HG03095 (cell line): ENCODE results near the gene CPNE2.
"Not testable (repeated sequence)": the region's sequence is repeated elsewhere in the genome, so short reads cannot be mapped to it uniquely, and the experiment has no call there.

Experiments used
- ATAC-seq: cut with Tn5 transposase; IDR thresholded peaks from one replicate; pipeline ENCODE4 v1.9.1; 2021; ENCODE audit warnings: moderate library complexity; ENCODE audit not compliant: unreplicated experiment

Gene CPNE2

DNA sequence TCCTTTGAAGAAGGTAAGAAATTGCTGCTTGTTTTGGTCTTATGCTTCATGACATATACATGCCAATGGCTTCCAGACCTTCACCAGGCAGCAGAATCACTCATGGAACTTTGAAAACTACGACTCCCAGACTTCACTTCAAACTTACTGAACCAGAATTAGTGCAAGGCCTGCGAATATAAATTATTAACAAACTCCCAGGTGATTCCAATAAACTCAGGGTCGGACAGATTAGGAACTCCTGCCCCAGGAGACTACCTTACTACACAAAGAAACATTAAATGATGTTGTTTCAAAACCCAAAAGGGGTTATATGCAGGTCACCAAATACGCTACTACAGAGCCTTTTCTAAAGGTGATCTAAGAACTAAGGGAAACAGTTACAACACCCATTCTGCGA lies 73.1 kb downstream of the CPNE2 start:
- ATAC-seq: no peak

DNA sequence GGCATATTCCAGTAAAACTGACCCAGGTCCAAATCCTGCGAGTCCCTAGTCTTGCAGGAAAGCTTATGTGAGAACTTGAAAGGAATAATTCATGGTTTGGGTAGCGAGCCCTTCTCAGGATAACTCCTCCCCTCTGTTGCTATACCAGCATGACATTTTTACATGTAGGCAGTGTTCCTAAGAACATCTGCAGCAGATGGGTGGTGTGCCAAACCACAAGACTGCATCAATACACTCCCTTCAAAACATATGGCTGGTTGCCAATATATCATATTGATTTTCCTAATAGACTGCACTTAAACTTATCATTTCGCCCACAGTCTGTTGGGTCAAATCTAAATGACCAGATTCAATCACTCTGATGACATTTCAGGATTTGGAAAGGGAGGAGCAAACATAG lies 73.6 kb downstream of the CPNE2 start:
- no peak for ATAC-seq

DNA sequence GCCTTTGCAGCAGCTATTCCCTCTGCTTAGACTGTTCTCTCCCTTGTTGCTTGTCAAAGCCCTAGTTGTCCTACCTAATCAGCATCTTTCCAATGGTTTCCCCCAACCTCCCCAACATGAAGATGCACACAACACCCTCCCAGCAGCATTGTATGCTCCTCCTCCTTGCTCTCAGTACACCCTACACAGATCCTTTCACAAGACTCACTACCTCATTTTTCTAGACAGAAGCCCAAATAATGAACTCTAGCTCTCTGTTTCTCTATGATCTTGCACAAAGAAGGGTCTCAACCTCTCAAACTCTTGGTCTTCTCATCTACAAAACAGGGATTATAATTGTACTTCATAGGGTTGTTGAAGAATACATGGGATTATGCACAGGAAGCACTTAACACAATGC lies 74.1 kb downstream of the CPNE2 start:
- ATAC-seq: no peak

DNA sequence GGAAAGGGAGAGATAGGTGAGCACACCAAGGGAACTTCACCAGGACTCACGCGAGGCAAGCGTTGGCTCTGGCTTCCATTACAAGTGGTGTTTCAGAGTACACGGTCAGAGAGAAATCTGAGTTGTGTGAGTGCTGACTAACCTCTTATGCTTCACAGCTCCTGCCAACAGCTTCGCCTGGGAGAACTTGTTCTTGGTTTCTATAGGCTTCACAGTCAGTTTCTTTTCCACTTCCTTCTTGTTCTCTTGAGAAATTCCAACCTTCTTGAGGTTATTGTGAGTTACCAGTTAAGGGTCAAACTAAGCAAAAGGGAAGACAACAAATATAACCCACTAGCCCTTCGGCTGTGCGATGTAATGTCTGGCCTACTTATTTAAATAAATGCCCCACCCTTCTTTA lies 74.6 kb downstream of the CPNE2 start:
- ATAC-seq: no peak

DNA sequence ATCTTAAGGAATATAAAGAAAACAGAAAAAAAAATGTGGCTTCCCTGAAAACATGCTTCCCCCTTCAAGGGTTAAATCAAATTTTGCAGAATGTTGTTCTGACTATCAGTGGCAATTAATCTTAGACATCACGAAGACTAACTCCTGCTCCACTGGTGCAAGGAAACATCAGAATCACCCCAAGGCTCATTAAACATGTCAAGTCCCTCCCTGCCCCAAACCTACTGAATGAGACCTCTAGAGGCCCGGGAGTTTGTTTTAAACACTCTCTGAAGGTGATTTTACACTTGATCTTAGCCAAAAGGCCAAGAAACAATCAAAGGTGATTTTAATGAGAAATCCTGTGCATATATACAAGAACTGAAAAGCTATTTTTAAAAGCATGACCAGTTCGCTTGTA lies 75.2 kb downstream of the CPNE2 start:
- no peak for ATAC-seq

DNA sequence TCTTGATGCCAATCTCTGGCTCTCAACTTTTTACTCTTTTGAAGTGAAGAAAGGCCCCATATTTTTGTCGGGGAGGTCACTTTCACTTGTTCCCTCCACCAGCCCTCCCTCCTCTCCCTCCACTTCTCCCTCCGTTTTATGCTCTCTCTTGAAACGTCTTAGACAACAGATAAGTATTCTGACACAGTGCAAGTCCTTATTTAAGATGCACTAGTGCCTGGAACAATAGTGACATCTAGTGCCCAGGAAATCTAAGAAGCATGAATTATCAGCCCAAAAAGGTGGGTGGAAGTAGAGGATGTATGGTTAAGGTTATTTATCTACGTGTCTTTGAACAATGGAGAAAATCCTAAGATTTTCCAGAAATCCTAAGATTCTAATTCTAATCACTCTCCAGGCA lies 75.6 kb downstream of the CPNE2 start:
- ATAC-seq: no peak

DNA sequence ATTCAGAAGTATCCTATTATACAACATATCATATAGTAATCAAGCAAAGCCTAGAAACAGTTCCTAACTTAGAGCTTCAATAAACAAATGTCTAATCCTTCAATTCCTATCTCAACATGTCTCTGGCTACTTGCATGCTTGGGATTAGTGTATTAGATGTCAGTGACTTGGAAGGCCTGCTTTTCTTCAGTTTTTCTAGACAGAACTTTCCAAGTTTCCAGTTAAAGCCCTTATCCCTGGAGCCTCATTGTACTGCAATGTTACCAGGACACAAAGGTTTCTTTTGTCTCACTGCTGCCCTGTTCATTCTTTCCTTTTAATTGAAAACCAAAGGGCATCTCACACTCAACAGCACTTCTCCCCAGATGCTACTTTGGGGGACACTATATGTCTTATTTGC lies 76.9 kb downstream of the CPNE2 start:
- no peak for ATAC-seq

DNA sequence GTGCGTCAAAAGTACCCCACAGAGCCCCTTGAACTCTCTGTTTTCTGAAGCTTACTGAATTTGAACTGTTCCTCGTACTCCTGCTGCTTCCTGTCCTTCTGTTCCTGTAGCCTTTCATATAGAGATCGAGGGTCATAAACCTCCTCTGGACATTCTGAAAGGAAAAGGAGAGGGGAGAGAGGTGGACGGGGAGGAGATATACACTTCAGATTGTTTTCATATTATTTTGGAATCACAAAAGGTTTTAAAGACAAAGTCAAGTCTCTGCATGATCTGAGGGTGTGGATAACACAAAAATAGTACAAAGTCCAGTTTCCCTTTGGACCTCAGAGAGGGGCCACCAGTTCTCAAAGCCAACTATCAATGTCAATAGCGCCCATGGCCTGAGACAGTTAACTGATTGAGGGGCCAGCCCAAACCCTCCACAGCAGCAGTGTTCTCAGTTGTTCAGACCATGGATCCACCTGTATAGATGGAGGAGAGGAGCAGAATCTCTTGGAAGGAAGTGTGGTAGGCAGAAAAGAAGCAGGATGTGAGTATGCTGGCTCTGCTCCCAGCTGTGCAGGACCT lies 80.4 kb downstream of the CPNE2 start:
- ATAC-seq: no peak

DNA sequence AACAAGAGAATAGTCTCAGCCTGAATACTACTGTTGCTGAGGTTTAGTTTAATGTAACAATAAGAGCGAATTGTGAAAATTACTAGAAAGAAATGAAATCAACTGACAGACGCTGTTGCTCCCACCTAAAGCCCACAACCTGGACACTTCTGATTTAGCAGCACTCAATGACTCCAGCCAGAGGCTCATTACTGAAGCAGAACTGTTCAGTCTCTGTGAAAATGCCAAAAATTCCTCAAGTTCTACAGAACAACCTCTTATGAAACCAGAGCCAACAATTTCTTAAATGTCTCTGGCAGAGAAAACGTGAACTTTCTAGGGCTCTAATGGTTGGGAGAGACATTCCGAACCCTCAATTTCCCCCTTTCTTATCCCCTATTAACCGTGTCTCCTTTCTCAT lies 83.5 kb downstream of the CPNE2 start:
- no peak for ATAC-seq

DNA sequence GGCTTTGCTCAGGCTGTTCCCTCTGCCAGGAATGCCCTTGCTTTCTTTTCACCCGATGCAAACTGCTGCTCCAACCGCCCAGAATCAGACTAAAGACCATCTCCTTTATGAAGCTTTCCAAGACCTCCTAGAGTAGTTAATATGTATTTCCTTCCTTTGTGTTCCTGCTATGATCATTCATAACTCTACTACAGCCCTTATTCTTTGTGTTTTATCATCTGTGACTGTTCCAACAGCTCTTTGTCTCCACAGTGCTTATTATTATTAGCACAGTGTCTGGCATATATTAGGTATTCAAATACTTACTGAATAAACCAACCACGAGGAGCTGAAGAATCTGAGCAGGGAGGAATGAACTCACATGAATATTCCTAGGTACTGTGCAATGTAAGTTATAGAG lies 85.8 kb downstream of the CPNE2 start:
- no peak for ATAC-seq

DNA sequence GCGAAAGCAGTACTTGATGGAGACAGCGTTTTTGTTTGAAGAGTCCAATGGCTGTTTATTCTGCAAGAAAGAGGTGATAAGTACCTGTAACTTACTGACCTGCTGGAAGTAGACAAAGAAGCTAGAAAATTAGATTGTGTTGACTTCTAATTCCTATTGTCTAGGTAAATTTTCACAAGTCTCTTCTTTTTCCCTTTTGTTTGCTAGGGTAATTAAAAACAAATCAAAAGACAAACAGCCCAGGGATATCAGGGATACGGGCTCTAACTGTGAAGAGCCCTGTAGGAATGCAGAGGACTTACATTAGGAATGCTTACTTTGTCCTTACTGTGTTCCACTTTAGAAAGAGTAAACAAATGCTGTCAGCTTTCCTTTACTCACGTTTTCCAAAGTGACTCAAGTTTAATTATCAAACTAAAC lies 86.4 kb downstream of the CPNE2 start:
- no peak for ATAC-seq

DNA sequence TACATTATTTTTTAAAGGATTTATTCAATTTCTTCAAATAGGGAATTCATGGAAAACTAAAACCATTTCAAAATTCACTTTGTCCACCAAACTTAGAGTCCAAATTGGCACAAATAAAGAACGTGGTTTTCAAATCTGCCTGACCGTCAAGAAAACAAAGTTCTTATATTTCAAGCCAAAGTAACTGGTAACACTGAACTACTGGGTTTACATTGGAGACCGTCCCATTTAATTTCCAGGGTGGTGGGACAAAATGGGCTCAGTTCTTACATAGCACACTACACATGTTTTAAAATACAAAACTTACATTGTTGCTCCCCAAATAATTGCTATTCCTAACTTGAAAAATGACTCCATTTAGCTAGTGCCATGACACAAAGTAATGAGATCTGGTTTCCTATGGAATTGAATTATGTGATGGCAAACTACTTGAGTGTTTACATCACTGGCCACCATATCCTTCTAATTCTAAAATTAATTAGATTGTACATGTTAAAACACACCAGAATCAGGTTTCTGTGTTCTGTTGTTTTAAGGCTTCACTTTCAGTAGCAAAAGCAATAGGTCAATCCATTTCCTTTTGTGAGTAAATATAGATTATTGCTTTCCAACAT lies 86.9 kb downstream of the CPNE2 start:
- ATAC-seq: no peak

DNA sequence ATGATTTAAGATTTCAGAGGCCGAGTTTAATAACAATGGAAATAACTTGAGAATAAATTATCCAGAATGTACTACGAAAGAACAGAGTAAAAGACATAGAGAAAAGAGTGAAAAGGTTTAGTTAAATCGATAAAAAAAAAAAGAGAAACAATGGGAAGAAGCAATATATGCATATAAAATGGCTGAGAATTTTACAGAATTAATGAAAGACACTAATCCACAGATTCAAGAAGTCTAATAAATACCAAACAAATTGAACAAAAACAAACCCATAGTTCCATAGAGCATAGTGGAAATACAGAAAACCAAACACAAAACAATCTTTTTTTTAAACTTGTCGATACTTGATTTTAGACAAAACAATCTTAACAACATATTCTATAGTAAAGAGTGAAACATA lies 91.7 kb downstream of the CPNE2 start:
- no peak for ATAC-seq

DNA sequence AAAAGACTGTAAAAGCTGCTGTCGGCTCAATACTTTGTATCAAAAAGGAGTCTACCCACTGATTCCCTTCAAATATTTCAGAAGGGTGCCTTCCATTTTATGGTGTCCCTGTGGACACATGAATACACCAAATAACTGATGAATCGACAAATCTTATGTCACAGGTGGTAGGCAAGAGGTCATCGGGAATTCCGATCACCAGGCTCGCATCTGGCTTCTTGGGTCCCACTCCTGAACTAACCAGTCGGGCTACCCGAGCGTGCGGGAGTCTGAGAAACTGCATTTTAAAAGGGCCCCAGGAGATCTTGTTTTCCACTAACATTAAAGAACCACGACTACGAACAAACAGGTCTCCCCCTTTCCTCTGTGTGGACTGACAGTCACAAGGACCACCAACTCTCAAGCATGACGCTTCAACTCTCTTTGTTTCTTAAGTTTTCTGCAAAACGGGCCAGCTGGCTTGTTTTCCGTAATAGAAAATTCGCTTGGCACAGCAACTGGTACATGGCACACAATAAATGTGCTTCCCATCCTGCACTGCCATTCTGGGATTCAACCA lies 92.6 kb downstream of the CPNE2 start:
- ATAC-seq: no peak

DNA sequence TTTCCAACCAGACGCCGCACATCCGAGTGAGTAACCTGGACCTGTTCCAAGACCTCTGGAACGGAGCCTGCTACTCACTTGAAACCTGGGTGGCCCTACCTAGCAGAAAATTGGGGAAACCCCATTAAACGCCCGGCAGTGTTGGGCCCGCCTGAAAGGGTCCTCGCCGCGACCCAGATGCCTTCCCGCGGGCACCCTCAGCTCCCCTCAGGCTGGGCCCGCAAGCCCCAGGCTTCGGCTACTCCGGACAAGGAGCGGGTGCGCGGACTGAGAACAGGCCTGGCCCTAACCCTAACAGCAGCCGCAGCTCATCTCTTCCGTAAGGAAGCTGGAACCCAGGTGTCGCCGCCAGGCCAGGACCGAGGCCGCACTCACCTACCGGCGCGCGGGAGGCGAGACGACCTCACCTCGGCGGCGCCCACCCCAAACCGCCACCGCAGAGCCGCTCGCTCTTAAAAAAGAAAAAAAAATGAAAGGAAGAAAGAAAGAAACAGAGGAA lies 93.1 kb downstream of the CPNE2 start:
- ATAC-seq: peak; percentile 35

DNA sequence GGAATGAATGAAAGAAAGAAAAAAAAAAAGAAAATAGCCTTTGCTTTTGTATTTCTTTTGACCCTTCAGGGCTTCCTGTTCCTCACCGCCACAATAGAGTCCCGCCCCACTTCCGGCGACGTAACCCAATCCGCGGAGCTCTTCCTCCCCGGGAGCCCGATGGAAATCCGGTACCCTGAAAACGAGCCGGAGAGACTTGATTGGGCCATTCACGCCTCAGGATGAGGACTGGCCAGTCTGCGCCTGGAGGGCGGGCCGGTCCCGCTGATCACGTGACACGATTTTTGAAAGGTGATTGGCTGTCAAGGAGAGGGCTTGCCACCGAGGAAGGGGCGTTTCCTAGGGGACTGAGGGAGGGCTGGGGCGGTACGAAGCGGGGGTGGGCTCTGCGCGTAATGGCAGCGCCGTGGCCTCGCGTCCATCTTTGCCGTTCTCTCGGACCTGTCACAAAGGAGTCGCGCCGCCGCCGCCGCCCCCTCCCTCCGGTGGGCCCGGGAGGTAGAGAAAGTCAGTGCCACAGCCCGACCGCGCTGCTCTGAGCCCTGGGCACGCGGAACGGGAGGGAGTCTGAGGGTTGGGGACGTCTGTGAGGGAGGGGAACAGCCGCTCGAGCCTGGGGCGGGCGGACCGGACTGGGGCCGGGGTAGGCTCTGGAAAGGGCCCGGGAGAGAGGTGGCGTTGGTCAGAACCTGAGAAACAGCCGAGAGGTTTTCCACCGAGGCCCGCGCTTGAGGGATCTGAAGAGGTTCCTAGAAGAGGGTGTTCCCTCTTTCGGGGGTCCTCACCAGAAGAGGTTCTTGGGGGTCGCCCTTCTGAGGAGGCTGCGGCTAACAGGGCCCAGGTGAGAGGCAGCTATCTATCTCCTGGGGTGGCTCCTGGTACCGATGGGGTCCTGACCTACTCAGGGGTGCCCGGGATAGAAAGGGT lies 93.8 kb downstream of the CPNE2 start, which contains the start of the genes PSME3IP1 and RSPRY1:
Gene PSME3IP1, minus strand, starts transcription at position 95 of the 927 bp plus-strand sequence. CDS start 12,185 bp downstream, outside the sequence.
Gene RSPRY1, plus strand, starts transcription at position 385 of the 927 bp plus-strand sequence. CDS start 18,330 bp downstream, outside the sequence.
- ATAC-seq: peak; percentile 88

DNA sequence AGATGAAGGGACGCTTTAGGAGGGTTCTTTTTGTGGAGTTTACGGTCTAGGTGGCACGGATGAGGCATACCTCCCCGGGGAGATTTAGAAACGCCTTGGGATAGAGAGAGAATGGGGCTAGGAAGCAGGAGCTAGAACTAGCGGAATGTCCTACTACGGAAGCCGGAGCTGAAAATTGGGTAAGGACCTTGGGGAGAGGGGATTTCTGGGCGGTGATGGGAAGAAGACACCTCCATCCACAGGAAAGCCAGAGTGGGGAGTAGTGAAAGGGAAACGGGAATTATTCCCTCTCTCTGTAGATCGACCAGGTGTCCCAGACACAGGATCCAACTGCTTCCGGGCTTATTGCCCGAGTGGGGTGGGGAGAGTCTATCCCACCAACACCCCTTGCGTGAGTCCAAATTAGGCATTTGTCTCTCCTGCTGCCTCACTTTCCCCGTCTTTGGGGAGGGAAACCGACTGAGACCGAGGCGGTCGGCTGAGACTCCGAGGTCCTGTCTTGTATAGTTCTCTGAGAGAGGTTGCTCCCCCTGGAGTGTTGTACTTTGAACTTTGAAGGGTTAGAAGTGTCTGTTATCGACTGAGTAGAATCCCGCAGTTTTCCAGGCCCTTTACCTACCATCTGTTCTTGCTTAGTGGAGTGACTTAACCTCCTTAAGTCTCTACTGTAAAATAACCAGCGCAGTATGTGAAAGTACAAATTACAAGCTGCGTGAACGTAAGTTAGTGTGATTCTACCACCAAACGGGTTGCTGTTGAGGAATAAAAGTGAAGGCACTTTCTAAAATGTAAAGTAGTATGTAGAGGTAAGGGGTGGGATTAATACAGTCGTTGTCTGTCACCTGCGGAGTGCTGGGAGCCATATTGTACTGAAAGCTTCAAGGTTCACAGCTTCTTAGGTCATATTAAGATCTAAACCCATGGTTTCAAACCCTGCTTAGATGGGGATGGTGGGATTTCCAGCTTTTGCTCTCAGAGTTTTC lies 94.8 kb downstream of the CPNE2 start:
- ATAC-seq: no peak

DNA sequence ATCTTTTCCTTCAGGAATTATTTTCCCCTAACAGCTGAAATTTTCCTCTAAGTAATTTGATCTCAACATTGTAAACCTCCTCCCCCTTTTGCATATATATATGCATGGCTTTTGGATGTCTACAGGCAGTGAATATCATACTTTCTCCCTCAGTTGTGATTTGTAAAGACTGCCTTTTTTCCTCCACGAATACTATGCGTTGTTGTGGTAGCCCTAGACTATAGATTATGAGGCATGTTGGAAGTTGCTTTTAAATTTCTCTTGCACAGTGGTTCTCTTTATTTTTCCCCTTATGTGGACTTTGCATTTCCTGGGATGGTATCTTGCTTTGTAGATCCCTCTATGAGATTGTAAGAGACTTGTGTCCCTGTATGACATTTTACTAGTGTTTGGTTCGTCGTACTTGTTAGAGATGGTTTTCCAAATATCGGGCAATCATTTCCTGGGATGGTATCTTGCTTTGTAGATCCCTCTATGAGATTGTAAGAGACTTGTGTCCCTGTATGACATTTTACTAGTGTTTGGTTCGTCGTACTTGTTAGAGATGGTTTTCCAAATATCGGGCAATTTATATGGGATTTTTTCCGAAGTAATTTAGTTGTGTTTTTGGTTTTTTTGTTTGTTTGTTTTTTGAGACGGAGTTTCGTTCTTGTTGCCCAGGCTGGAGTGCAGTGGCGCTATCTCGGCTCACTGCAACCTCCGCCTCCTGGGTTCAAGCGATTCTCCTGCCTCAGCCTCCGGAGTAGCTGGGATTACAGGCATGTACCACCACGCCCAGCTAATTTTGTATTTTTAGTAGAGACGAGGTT lies 95.7 kb downstream of the CPNE2 start:
- ATAC-seq: not testable (repeated sequence)

DNA sequence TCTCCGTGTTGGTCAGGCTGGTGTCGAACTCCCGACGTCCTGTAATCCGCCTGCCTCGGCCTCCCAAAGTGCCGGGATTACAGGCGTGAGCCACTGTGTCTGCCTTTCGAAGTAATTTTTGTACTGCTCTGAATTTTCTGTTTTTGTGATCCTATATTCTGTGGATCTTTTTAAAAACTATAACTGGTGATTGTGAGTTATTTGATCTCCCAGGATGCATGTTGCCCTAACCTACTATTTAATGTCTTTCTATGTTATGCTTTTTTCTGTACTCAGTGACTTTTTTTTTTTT lies 96.3 kb downstream of the CPNE2 start:
- no peak for ATAC-seq
